GM23248 (cell line): ENCODE data around the gene AOPEP. TPM values are rescaled to one million over a fixed set of nuclear protein-coding genes. Genes with fewer than 3 reads are reported as not detected.

Experiments
- DNase-seq: peaks from one replicate; pipeline ENCODE4 v3.0.0-alpha.2; 2015
- H2AFZ ChIP-seq: fragments of 200-600 bp; sonication (generic); 2 replicates; pipeline ENCODE4 v1.6.1; 2016; ENCODE audit warnings: antibody characterized with exemption
- H3F3A ChIP-seq: fragments of 200-600 bp; sonication (generic); 2 replicates; pipeline ENCODE4 v1.6.1; 2016; ENCODE audit warnings: mild to moderate bottlenecking, antibody characterized with exemption, mixed run types; ENCODE audit not compliant: insufficient read depth
- H3K27ac ChIP-seq: fragments of 200-600 bp; sonication (generic); 2 replicates; pipeline ENCODE4 v1.5.1; 2016; ENCODE audit warnings: mild to moderate bottlenecking
- H3K27me3 ChIP-seq: fragments of 200-600 bp; sonication (generic); replicated peaks from 2 replicates; pipeline ENCODE4 v1.6.1; 2016; ENCODE audit warnings: mild to moderate bottlenecking; ENCODE audit not compliant: insufficient read depth
- H3K36me3 ChIP-seq: fragments of 200-600 bp; sonication (generic); 2 replicates; pipeline ENCODE4 v1.6.1; 2016; ENCODE audit warnings: low read depth, mild to moderate bottlenecking
- H3K4me1 ChIP-seq: fragments of 200-600 bp; sonication (generic); 2 replicates; pipeline ENCODE4 v1.6.1; 2016; ENCODE audit warnings: mild to moderate bottlenecking; ENCODE audit not compliant: insufficient read depth
- H3K4me2 ChIP-seq: fragments of 200-600 bp; sonication (generic); one replicate; pipeline ENCODE4 v1.6.1; 2016; ENCODE audit warnings: mild to moderate bottlenecking; ENCODE audit not compliant: unreplicated experiment
- H3K4me3 ChIP-seq: fragments of 200-600 bp; sonication (generic); 2 replicates; pipeline ENCODE4 v1.5.1; 2016; ENCODE audit warnings: mild to moderate bottlenecking
- H3K79me2 ChIP-seq: fragments of 200-600 bp; sonication (generic); 2 replicates; pipeline ENCODE4 v1.6.1; 2016; ENCODE audit warnings: mild to moderate bottlenecking; ENCODE audit not compliant: insufficient read depth
- H3K9ac ChIP-seq: fragments of 200-600 bp; sonication (generic); 2 replicates; pipeline ENCODE4 v1.6.1; 2016; ENCODE audit warnings: mild to moderate bottlenecking
- H3K9me2 ChIP-seq: fragments of 200-600 bp; sonication (generic); 2 replicates; pipeline ENCODE4 v1.6.1; 2016; ENCODE audit warnings: mixed run types, mild to moderate bottlenecking, moderate library complexity; ENCODE audit not compliant: insufficient read depth
- H3K9me3 ChIP-seq: fragments of 200-600 bp; sonication (generic); one replicate; pipeline ENCODE4 v1.6.1; 2017; ENCODE audit warnings: low read depth
- H4K20me1 ChIP-seq: fragments of 200-600 bp; sonication (generic); 2 replicates; pipeline ENCODE4 v1.6.0; 2016; ENCODE audit not compliant: insufficient read depth
- EZH2 ChIP-seq: fragments of 200-600 bp; sonication (generic); IDR thresholded peaks from 2 replicates; pipeline ENCODE4 v1.6.1; 2018; ENCODE audit warnings: antibody characterized with exemption, mild to moderate bottlenecking; ENCODE audit not compliant: insufficient read depth, poor library complexity, severe bottlenecking
- EZH2phosphoT487 ChIP-seq: fragments of 200-600 bp; sonication (generic); IDR thresholded peaks from 2 replicates; pipeline ENCODE4 v1.6.1; 2018; ENCODE audit warnings: antibody characterized with exemption, moderate library complexity, mild to moderate bottlenecking, low read depth; ENCODE audit not compliant: insufficient read depth
- WGBS, 2 experiments: methylation state at CpG; one replicate each; pipeline ENCODE4 v1.1.6; 2015 to 2017; ENCODE audit warnings: low lambda C conversion rate in 2 of 2, low coverage in 1 of 2; ENCODE audit errors: missing lambda C conversion rate in 2 of 2; 5-methylcytosine and 5-hydroxymethylcytosine counted together
- in situ Hi-C: fragments of 300-500 bp; cut with MboI; formaldehyde crosslinking; loops from 2 replicates; pipeline ENCODE4 v1.15.0; 2020
- polyA plus RNA-seq: library from polyadenylated mRNA; unstranded; fragments of >200 nt; fragmentation: Nextera tagmentation; extraction: Ambion mirVana; gene quantifications from 2 replicates; pipeline ENCODE4 v1.2.1, GENCODE V29; 2016
- total RNA-seq: library from RNA; depleted of rRNA; stranded (reverse); fragments of >200 nt; shearing (Covaris generic); gene quantifications from 2 replicates; pipeline ENCODE4 v1.2.3, GENCODE V29; 2014

Gene AOPEP
- total and polyA plus RNA-seq, 2 experiments from 2014 or later: 90.0 to 120 TPM

GRCh38 chr9:94855903-94856302 lies 129.4 kb downstream of the AOPEP start:
- Histone ChIP-seq H3K27ac (no peak overlapping the region), H3K36me3 (no peaks in the 10 kb centered on the region), H2AFZ (no peak overlapping the region), H3K27me3 (no peaks in the 10 kb centered on the region), H3K4me1 (peaks cover 7% of the 10 kb centered on the region), H3K9me2 (no peaks in the 10 kb centered on the region), H3K79me2 (no peaks in the 10 kb centered on the region), H3K4me2 (no peak overlapping the region), H3F3A (peaks cover 3% of the 10 kb centered on the region; the same call in 1 of the 2 replicates), H3K9ac (no peak overlapping the region), H3K9me3 (no peaks in the 10 kb centered on the region), H3K4me3 (no peak overlapping the region), H4K20me1 (no peaks in the 10 kb centered on the region)
- no peak for TF ChIP-seq EZH2
- TF ChIP-seq EZH2phosphoT487: no peak
- in situ Hi-C loops: no loop called here
- no peak for DNase-seq
- WGBS, 2 experiments: 72 to 79% methylated on average over 5 of the region's 5 CpGs

DNA sequence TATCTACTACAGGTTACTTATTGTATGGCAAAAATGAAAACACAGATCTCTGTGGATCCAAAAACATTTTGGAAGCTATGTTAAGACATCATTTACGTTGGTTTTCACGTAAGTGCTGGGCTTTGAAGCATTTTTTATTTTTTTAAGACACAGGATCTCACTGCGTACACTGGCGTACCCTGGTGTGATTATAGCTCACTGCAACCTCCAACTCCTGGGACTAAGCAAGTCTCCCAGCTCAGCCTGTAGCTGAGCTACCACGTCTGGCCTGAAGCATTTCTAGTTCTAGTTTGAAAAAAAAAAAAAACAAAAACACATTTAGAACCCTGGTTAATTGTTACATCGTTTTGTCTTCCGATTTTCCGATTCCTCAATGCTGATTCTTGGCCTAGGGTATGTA lies 131.3 kb downstream of the AOPEP start:
- no peaks in the 10 kb centered on the region for H3K79me2 ChIP-seq
- H3K4me3 ChIP-seq: no peak overlapping the region
- WGBS, 2 experiments: 93% methylated on average over 8 of the region's 8 CpGs
- no peaks in the 10 kb centered on the region for H3K27me3 ChIP-seq
- DNase-seq: no peak
- no peak overlapping the region for H3K27ac ChIP-seq
- no peaks in the 10 kb centered on the region for H3K36me3 ChIP-seq
- no peaks in the 10 kb centered on the region for H3K9me3 ChIP-seq
- H3K4me2 ChIP-seq: no peak overlapping the region
- peaks cover 23% of the 10 kb centered on the region for H3K4me1 ChIP-seq
- no peak overlapping the region for H3K9ac ChIP-seq
- no peak for TF ChIP-seq EZH2phosphoT487
- TF ChIP-seq EZH2: no peak
- peaks cover 11% of the 10 kb centered on the region for H3F3A ChIP-seq
- in situ Hi-C loops: no loop called here
- H3K9me2 ChIP-seq: no peaks in the 10 kb centered on the region
- no peaks in the 10 kb centered on the region for H4K20me1 ChIP-seq
- no peak overlapping the region for H2AFZ ChIP-seq

DNA sequence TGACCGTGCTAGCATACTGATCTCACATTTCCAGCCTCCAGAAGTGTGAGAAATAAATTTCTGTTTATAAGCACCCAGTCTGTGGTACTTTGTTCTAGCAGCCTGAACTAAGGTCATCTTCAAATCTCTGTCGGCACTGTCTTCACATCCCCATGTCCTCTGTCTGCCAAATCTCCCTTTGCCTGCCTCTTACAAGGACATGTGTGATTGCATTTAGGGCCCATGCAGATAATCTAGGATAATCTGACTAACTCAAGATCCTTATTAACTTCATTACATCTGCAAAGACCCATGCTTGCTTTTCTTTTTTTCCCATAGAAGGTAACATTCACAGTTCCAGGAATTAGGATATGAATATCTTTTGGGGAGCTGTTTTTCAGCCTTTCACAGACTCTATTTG lies 132.7 kb downstream of the AOPEP start:
- no peaks in the 10 kb centered on the region for H3K27me3 ChIP-seq
- 94 to 96% methylated on average over 2 of the region's 2 CpGs for WGBS, 2 experiments
- H3K4me2 ChIP-seq: no peak overlapping the region

GRCh38 chr9:94859891-94860290 lies 133.4 kb downstream of the AOPEP start:
- Histone ChIP-seq H3K9ac (no peak overlapping the region), H4K20me1 (no peaks in the 10 kb centered on the region), H3K4me1 (peaks cover 30% of the 10 kb centered on the region), H3K36me3 (no peaks in the 10 kb centered on the region), H3K9me2 (no peaks in the 10 kb centered on the region), H3K79me2 (no peaks in the 10 kb centered on the region), H3K27ac (no peak overlapping the region), H3F3A (peaks cover 11% of the 10 kb centered on the region), H3K27me3 (no peaks in the 10 kb centered on the region), H2AFZ (no peak overlapping the region), H3K9me3 (no peaks in the 10 kb centered on the region), H3K4me2 (no peak overlapping the region), H3K4me3 (no peak overlapping the region)
- in situ Hi-C loops: no loop called here
- no peak for TF ChIP-seq EZH2
- TF ChIP-seq EZH2phosphoT487: no peak
- no peak for DNase-seq
- WGBS, 2 experiments: 94 to 96% methylated on average over 6 of the region's 6 CpGs

More for the DNA sequence above, 132.7 kb downstream of the AOPEP start:
- TF ChIP-seq EZH2phosphoT487 (no peak), EZH2 (no peak)
- H3K9ac ChIP-seq: no peak overlapping the region
- no peaks in the 10 kb centered on the region for H3K9me2 ChIP-seq
- no peaks in the 10 kb centered on the region for H3K36me3 ChIP-seq
- peaks cover 23% of the 10 kb centered on the region for H3K4me1 ChIP-seq
- H4K20me1 ChIP-seq: no peaks in the 10 kb centered on the region
- in situ Hi-C loops: no loop called here
- H3K27ac ChIP-seq: no peak overlapping the region
- H3K79me2 ChIP-seq: no peaks in the 10 kb centered on the region
- H3K4me3 ChIP-seq: no peak overlapping the region
- H2AFZ ChIP-seq: no peak overlapping the region
- peaks cover 11% of the 10 kb centered on the region for H3F3A ChIP-seq
- H3K9me3 ChIP-seq: no peaks in the 10 kb centered on the region
- DNase-seq: no peak

- no peaks in the 10 kb centered on the region for H3K27me3 ChIP-seq
- peak overlapping the region; percentile 92 for H3K27ac ChIP-seq
- no peaks in the 10 kb centered on the region for H3K79me2 ChIP-seq
- no peaks in the 10 kb centered on the region for H3K9me3 ChIP-seq
- no peaks in the 10 kb centered on the region for H4K20me1 ChIP-seq
- H3F3A ChIP-seq: peaks cover 11% of the 10 kb centered on the region
- peak; percentile 52 for DNase-seq
- 76 to 79% methylated on average over 10 of the region's 10 CpGs for WGBS, 2 experiments
- peaks cover 40% of the 10 kb centered on the region for H3K4me1 ChIP-seq
- no peaks in the 10 kb centered on the region for H3K36me3 ChIP-seq
- in situ Hi-C loops: no loop called here
- no peaks in the 10 kb centered on the region for H3K9me2 ChIP-seq
- H3K4me3 ChIP-seq: no peak overlapping the region
- no peak overlapping the region for H2AFZ ChIP-seq
- H3K9ac ChIP-seq: peak overlapping the region; percentile 76
- peak overlapping the region; percentile 52 for H3K4me2 ChIP-seq
- TF ChIP-seq EZH2phosphoT487 (no peak), EZH2 (no peak)
These were observed 134.4 kb downstream of the AOPEP start for GRCh38 chr9:94860678-94861588.
